ENCODE measurements around the gene CNOT2. TPM values are rescaled to one million over a fixed set of nuclear protein-coding genes. Genes with fewer than 3 reads are reported as not detected.

CNOT2 gene
- polyA plus RNA-seq = 10 to 100 TPM; 19.9 to 32.8 (median 23.8) TPM

- H3K27ac ChIP-seq (ENCODE audit: low read depth, low read length) = peak within 1 kb of the TSS; percentile 87
- 0 to 1% (median 0%) methylated on average over 62 to 64 of the region's 64 CpGs for WGBS, 3 donors
Measured at GRCh38 chr12:70242695-70243509, at the start of gene CNOT2. Gene CNOT2, plus strand, starts transcription at chr12:70243433. Its CDS starts 34,794 bp downstream, at chr12:70278227.

- H3K27ac ChIP-seq (ENCODE audit: low read depth, low read length) = no peak overlapping the region
Measured at GRCh38 chr12:70194076-70194475, 49.2 kb upstream of the CNOT2 start.

GRCh38 chr12:70196811-70197281 lies 46.4 kb upstream of the CNOT2 start:
- H3K27ac ChIP-seq (ENCODE audit: low read depth, low read length) = no peak overlapping the region
- 69 to 86% (median 73%) methylated on average over 1 of the region's 1 CpG for WGBS, 3 donors

GRCh38 chr12:70197345-70197744 lies 45.9 kb upstream of the CNOT2 start:
- no peak overlapping the region for H3K27ac ChIP-seq (ENCODE audit: low read depth, low read length)

GRCh38 chr12:70213707-70214106 lies 29.5 kb upstream of the CNOT2 start:
- no peak overlapping the region for H3K27ac ChIP-seq (ENCODE audit: low read depth, low read length)

- no peak overlapping the region for H3K27ac ChIP-seq (ENCODE audit: low read depth, low read length)
- 85 to 93% (median 90%) methylated on average over 2 of the region's 2 CpGs for WGBS, 3 donors
Measured at GRCh38 chr12:70214972-70215617, 28.1 kb upstream of the CNOT2 start.

GRCh38 chr12:70217416-70217815 lies 25.8 kb upstream of the CNOT2 start:
- H3K27ac ChIP-seq (ENCODE audit: low read depth, low read length) = no peak overlapping the region

- H3K27ac ChIP-seq (ENCODE audit: low read depth, low read length) = no peak overlapping the region
Measured at GRCh38 chr12:70221626-70222025, 21.6 kb upstream of the CNOT2 start.

- 97 to 98% (median 98%) methylated on average over 2 of the region's 2 CpGs for WGBS, 3 donors
- H3K27ac ChIP-seq (ENCODE audit: low read depth, low read length) = no peak overlapping the region
Measured at GRCh38 chr12:70227911-70228310, 15.3 kb upstream of the CNOT2 start.

GRCh38 chr12:70230934-70231606 lies 12.2 kb upstream of the CNOT2 start:
- no peak overlapping the region for H3K27ac ChIP-seq (ENCODE audit: low read depth, low read length)
- WGBS, 3 donors = 69 to 88% (median 80%) methylated on average over 2 of the region's 2 CpGs

GRCh38 chr12:70236990-70237389 lies 6.2 kb upstream of the CNOT2 start:
- H3K27ac ChIP-seq (ENCODE audit: low read depth, low read length) = no peak overlapping the region
- 49 to 61% (median 50%) methylated on average over 1 of the region's 1 CpG for WGBS, 3 donors

- H3K27ac ChIP-seq (ENCODE audit: low read depth, low read length) = no peak overlapping the region
- WGBS, 3 donors = 75 to 88% (median 82%) methylated on average over 1 of the region's 1 CpG
Measured at GRCh38 chr12:70240673-70241072, 2.6 kb upstream of the CNOT2 start.

- WGBS, 3 donors = 22 to 34% (median 33%) methylated on average over 2 of the region's 2 CpGs
- H3K27ac ChIP-seq (ENCODE audit: low read depth, low read length) = no peak overlapping the region
Measured at GRCh38 chr12:70241845-70242244, 1.4 kb upstream of the CNOT2 start.

GRCh38 chr12:70243510-70244371 lies 508 bp downstream of the CNOT2 start:
- peak overlapping the region; percentile 87 for H3K27ac ChIP-seq (ENCODE audit: low read depth, low read length)
- WGBS, 3 donors = 0 to 1% (median 1%) methylated on average over 45 to 69 of the region's 70 CpGs

GRCh38 chr12:70244409-70244808 lies 1.2 kb downstream of the CNOT2 start:
- WGBS, 3 donors = 22 to 24% (median 23%) methylated on average over 7 of the region's 7 CpGs
- H3K27ac ChIP-seq (ENCODE audit: low read depth, low read length) = no peak overlapping the region

- H3K27ac ChIP-seq (ENCODE audit: low read depth, low read length) = no peak overlapping the region
Measured at GRCh38 chr12:70245458-70245857, 2.2 kb downstream of the CNOT2 start.

GRCh38 chr12:70246580-70246979 lies 3.3 kb downstream of the CNOT2 start:
- no peak overlapping the region for H3K27ac ChIP-seq (ENCODE audit: low read depth, low read length)

- no peak overlapping the region for H3K27ac ChIP-seq (ENCODE audit: low read depth, low read length)
- WGBS, 3 donors = 64 to 96% (median 75%) methylated on average over 2 of the region's 2 CpGs
Measured at GRCh38 chr12:70247653-70248199, 4.5 kb downstream of the CNOT2 start.

GRCh38 chr12:70248876-70249275 lies 5.6 kb downstream of the CNOT2 start:
- H3K27ac ChIP-seq (ENCODE audit: low read depth, low read length) = no peak overlapping the region
- 68 to 77% (median 73%) methylated on average over 1 of the region's 1 CpG for WGBS, 3 donors
